ENCODE results near the gene TRIM47.

GRCh38 chr17:75920045-75920560 is 41.7 kb upstream of the TRIM47 start:
- TF ChIP-seq CTCF (IDR thresholded peaks at IDR 0.05) = no peak
- TF ChIP-seq POLR2AphosphoS5 (IDR thresholded peaks at IDR 0.05) = no peak

All from prostate gland (tissue), 2 donors.